SU-DHL-6 (cell line): ENCODE results near the gene SLC6A3.

Source experiments
- H2AFZ ChIP-seq: fragments of 200-600 bp; sonication (generic); 2 replicates; pipeline ENCODE4 v1.6.1; 2014; ENCODE audit warnings: low read depth, mild to moderate bottlenecking, moderate library complexity, mixed read lengths, antibody characterized with exemption, low read length; ENCODE audit not compliant: severe bottlenecking
- H3F3A ChIP-seq: fragments of 200-600 bp; shearing (Covaris generic); 2 replicates; pipeline ENCODE4 v1.6.0; 2016; ENCODE audit warnings: antibody characterized with exemption, mild to moderate bottlenecking; ENCODE audit not compliant: insufficient read depth
- H3K27ac ChIP-seq: fragments of 200-600 bp; sonication (generic); 2 replicates; pipeline ENCODE4 v1.5.1; 2016; ENCODE audit warnings: low read depth, mild to moderate bottlenecking, low read length, moderate library complexity, mixed read lengths
- H3K27me3 ChIP-seq: fragments of 200-600 bp; sonication (generic), shearing (Covaris generic); 2 replicates; pipeline ENCODE4 v1.6.0; 2014; ENCODE audit warnings: mild to moderate bottlenecking, low read length
- H3K36me3 ChIP-seq: fragments of 200-600 bp; sonication (generic); 2 replicates; pipeline ENCODE4 v1.6.1; 2014; ENCODE audit warnings: mild to moderate bottlenecking, low read length, mixed read lengths
- H3K4me2 ChIP-seq: fragments of 300-600, 200-600 bp; shearing (Covaris generic), sonication (generic); 2 replicates; pipeline ENCODE4 v1.6.0; 2014; ENCODE audit warnings: low read length, low read depth, mild to moderate bottlenecking; ENCODE audit not compliant: poor library complexity, severe bottlenecking
- H3K4me3 ChIP-seq: fragments of 200-600 bp; sonication (generic); 2 replicates; pipeline ENCODE4 v1.5.1; 2014; ENCODE audit warnings: antibody characterized with exemption, low read length, mild to moderate bottlenecking, mixed read lengths; ENCODE audit not compliant: insufficient read depth, poor library complexity, severe bottlenecking
- H3K79me2 ChIP-seq: fragments of 200-600 bp; sonication (generic); 2 replicates; pipeline ENCODE4 v1.6.1; 2014; ENCODE audit warnings: mild to moderate bottlenecking, low read length, moderate library complexity; ENCODE audit not compliant: insufficient read depth
- H3K9ac ChIP-seq: fragments of 200-600 bp; sonication (generic); 2 replicates; pipeline ENCODE4 v1.7.0; 2014; ENCODE audit warnings: mild to moderate bottlenecking, low read length
- H3K9me2 ChIP-seq: fragments of 200-600 bp; sonication (generic); replicated peaks from 2 replicates; pipeline ENCODE4 v1.6.1; 2014; ENCODE audit warnings: low read length; ENCODE audit not compliant: insufficient read depth
- H3K9me3 ChIP-seq: fragments of 200-600 bp; sonication (generic); 2 replicates; pipeline ENCODE4 v1.6.1; 2014; ENCODE audit warnings: low read length, mixed read lengths; ENCODE audit not compliant: insufficient read depth
- H4K20me1 ChIP-seq: fragments of 200-600 bp; sonication (generic); 2 replicates; pipeline ENCODE4 v1.6.1; 2014; ENCODE audit warnings: low read depth, mild to moderate bottlenecking, antibody characterized with exemption, low read length, moderate library complexity, mixed read lengths
- EZH2phosphoT487 ChIP-seq: fragments of 200-600 bp; sonication (generic), shearing (Covaris generic); conservative IDR thresholded peaks from 2 replicates; pipeline ENCODE4 v1.6.1; 2018; ENCODE audit warnings: mild to moderate bottlenecking, antibody characterized with exemption, low read length, moderate library complexity, mixed read lengths
- TF ChIP-seq, protein P1 (sequence below): fragments of 200-600 bp; sonication (generic); IDR thresholded peaks from one replicate; pipeline ENCODE4 v1.5.1; 2017; ENCODE audit warnings: antibody characterized with exemption, mild to moderate bottlenecking, low read length, moderate library complexity; ENCODE audit not compliant: insufficient read depth, poor library complexity, severe bottlenecking

The SLC6A3 gene

DNA sequence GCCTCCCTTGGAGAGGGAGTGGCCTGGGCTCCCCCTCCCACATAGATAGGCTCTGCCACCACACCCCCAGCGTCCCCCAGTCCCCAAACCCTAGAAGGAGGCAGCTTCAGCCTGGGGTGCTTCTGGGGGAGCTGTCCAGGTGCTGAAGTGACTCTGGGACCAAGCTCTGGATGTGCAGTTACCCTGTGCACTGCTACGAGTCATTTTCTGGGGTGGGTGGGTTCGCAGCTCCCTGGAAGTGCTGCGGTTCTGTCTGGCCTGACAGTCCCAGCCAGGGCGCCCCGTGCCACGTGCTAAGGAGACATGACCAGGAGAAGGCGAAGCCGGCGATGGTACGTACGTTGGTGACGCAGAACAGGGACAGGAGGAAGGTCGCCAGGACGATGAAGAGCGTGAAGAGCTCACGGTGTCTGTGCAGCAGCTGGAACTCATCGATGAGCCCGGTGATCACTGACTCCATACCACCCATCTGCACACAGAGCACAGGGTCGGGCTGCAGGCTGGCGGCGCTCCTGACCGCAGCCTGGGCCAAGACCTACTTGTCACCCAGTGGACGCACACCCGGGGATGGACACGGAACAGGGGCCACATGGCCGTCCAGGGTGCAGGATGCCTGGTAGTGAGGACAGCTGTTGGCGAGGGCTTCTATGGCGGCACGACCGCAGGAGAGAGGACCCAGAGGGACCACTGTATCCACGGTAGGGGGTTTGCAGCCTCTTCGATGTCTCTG lies 35.7 kb downstream of the SLC6A3 start:
- Histone ChIP-seq H3K9me3 (no peaks in the 10 kb centered on the region), H2AFZ (no peak overlapping the region), H3F3A (no peaks in the 10 kb centered on the region), H3K36me3 (no peaks in the 10 kb centered on the region), H3K9me2 (no peaks in the 10 kb centered on the region), H4K20me1 (no peaks in the 10 kb centered on the region), H3K4me3 (no peak overlapping the region), H3K27me3 (no peaks in the 10 kb centered on the region), H3K9ac (no peak overlapping the region), H3K79me2 (no peaks in the 10 kb centered on the region), H3K4me2 (no peak overlapping the region), H3K27ac (no peak overlapping the region)
- TF ChIP-seq, protein P1, sequence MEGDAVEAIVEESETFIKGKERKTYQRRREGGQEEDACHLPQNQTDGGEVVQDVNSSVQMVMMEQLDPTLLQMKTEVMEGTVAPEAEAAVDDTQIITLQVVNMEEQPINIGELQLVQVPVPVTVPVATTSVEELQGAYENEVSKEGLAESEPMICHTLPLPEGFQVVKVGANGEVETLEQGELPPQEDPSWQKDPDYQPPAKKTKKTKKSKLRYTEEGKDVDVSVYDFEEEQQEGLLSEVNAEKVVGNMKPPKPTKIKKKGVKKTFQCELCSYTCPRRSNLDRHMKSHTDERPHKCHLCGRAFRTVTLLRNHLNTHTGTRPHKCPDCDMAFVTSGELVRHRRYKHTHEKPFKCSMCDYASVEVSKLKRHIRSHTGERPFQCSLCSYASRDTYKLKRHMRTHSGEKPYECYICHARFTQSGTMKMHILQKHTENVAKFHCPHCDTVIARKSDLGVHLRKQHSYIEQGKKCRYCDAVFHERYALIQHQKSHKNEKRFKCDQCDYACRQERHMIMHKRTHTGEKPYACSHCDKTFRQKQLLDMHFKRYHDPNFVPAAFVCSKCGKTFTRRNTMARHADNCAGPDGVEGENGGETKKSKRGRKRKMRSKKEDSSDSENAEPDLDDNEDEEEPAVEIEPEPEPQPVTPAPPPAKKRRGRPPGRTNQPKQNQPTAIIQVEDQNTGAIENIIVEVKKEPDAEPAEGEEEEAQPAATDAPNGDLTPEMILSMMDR, result no peak
- TF ChIP-seq EZH2phosphoT487, result no peak

DNA sequence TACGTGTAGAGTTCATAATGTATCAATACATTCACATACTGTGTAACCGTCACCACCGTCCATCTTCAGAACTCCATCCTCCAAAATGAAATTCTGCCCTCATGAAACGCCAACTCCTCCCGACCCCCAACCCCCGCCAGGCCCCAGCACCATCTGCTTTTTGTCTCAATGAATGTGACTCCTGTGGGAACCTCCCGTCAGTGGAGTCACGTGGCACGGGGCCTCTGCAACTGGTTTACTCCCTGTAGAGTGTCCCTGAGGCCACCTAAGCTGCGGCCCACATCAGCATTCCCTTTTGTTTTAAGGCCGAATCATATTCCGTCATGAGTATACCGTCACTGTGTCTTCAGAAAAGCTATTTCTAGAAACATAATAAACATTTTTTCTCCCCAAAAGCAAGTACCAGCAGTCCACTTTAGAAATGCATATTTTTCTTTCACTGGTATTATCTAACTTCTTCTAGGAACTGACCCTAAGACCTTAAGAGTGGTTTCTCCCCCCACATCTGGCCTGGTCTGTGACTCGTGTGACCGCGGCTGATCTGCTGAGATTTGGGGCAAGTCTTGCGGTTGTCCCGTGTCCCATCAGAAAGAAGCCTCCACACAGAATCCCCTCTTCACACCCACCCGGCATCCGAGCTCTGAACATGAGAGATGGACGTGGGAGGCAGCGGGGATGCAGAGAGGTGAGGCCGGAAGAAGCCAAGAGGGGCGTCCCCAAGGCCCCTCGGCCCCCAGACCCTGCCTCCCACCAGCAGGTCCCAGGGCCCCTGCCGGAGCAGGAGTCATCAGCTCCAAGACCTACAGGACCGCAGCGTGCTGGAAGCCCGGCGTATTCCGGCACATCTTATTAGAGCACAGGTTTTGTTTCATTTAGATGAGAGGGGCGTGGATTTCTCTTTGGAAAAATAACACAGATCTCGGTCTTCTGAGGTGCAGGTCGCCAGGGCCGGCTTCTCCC lies 38.3 kb downstream of the SLC6A3 start:
- Histone ChIP-seq H4K20me1 (no peaks in the 10 kb centered on the region), H3K9ac (no peak overlapping the region), H3K4me3 (no peak overlapping the region), H3K36me3 (no peaks in the 10 kb centered on the region), H3K79me2 (no peaks in the 10 kb centered on the region), H3K27me3 (no peaks in the 10 kb centered on the region), H3K27ac (no peak overlapping the region), H3K9me2 (no peaks in the 10 kb centered on the region), H2AFZ (no peak overlapping the region), H3K9me3 (no peaks in the 10 kb centered on the region), H3F3A (no peaks in the 10 kb centered on the region), H3K4me2 (no peak overlapping the region)
- TF ChIP-seq, protein P1, result no peak
- no peak for TF ChIP-seq EZH2phosphoT487

DNA sequence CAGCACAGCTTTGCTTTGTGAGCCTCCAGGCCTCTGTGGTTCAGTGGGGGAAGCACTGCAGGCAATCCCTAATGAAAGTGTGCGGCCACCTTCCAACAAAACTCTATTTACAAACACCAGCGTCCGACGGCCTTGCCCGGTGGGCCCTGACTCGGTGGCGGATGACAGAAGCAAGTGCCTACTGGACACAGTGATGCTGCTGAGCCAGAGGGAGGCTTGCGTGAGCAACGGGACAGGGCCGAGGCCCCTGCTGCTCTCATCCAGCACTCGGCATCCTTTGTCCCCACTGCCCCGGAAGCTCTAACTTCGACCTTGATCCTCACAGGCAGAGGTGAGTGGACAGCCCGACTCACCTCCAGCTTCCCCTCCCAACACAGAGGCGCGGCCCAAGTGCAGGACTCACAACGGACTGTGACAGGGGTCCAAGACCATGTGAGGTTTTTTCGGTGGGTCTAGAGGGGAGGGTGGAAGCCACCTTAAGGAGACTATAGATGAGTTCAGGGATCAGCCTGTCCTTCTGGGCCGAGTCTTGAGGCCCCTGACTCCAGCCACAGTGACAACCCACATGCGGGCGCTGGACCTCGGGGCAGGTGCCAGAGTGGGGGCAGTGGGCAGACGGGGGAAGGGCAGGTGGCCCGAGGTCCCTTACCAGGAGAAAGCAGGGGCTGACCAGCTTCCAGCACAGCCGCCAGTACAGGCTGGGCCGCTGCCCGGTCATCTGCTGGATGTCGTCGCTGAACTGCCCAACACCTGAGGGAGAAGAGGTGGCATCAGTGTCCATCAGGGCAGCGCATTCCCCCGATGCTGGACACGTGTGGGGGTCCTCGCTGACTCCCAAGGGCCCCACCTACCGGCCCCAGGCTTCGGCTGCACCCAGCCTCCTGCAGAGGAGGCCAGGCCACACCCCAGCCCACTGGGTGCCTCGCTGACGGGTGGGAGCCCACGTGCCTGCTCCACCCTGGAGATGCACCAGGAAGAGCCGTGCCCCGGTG lies 39.4 kb downstream of the SLC6A3 start:
- no peak overlapping the region for H3K9ac ChIP-seq
- no peak overlapping the region for H3K27ac ChIP-seq
- TF ChIP-seq, protein P1, result no peak
- TF ChIP-seq EZH2phosphoT487, result no peak
- H4K20me1 ChIP-seq, result no peaks in the 10 kb centered on the region
- H3K9me3 ChIP-seq, result no peaks in the 10 kb centered on the region
- no peaks in the 10 kb centered on the region for H3F3A ChIP-seq
- H3K27me3 ChIP-seq, result no peaks in the 10 kb centered on the region
- no peaks in the 10 kb centered on the region for H3K36me3 ChIP-seq
- no peak overlapping the region for H3K4me2 ChIP-seq
- H3K4me3 ChIP-seq, result no peak overlapping the region
- H3K9me2 ChIP-seq, result no peaks in the 10 kb centered on the region
- H2AFZ ChIP-seq, result no peak overlapping the region
- no peaks in the 10 kb centered on the region for H3K79me2 ChIP-seq
